Motor neuron (in vitro differentiated cells): Measurements from ENCODE around the gene SIX5. TPM values are rescaled to one million over a fixed set of nuclear protein-coding genes. Genes with fewer than 3 reads are reported as not detected.
"Not testable (repeated sequence)": the region's sequence is repeated elsewhere in the genome, so short reads cannot be mapped to it uniquely, and the experiment has no call there.

ENCODE experiments used
- ATAC-seq, 8 experiments: fragments of 200-7000 bp; cut with Tn5 transposase; replicated peaks in 6 of 8; 2 replicates each; pipeline ENCODE4 v1.8.0; 2021; ENCODE audit warnings: mild to moderate bottlenecking in 8 of 8, moderate library complexity in 8 of 8
- H3K27ac ChIP-seq, 2 donors: fragments of 250-450 bp; sonication (Bioruptor Pico); 2 replicates each; pipeline ENCODE4 v1.9.0; 2021; ENCODE audit warnings: antibody characterized with exemption in 2 of 2, mild to moderate bottlenecking in 2 of 2, moderate library complexity in 1 of 2
- H3K4me1 ChIP-seq, 2 donors: fragments of 250-450 bp; sonication (Bioruptor Pico); replicated peaks in 1 of 2; 2 replicates each; pipeline ENCODE4 v1.6.1; 2021; ENCODE audit warnings: antibody characterized with exemption in 2 of 2, mild to moderate bottlenecking in 2 of 2, moderate library complexity in 1 of 2
- H3K4me3 ChIP-seq, 5 donors: fragments of 250-450 bp; sonication (Bioruptor Pico); 2 replicates each; pipeline ENCODE4 v1.9.0; 2021; ENCODE audit warnings: antibody characterized with exemption in 5 of 5, mild to moderate bottlenecking in 5 of 5, moderate library complexity in 4 of 5
- WGBS, 10 experiments: fragments of 450-650 bp; shearing (Covaris generic); methylation state at CpG; one replicate each; pipeline ENCODE4 v1.0.0; 2022; 5-methylcytosine and 5-hydroxymethylcytosine counted together
- in situ Hi-C, 9 experiments: fragments of 400-800 bp; cut with MboI; loops; one replicate each; pipeline ENCODE4 v1.15.0; 2021; ENCODE audit warnings: low sequenced_read_pairs in 9 of 9, low pct_unique_long_range_greater_than_20kb in 2 of 9; ENCODE audit not compliant: unreplicated experiment in 9 of 9
- total RNA-seq, 8 experiments: library from RNA; unstranded; fragments of 300-600 nt; gene quantifications; 2 replicates each; pipeline versions ENCODE4 v1.2.3 to v1.2.4, GENCODE V29; 2022

SIX5 gene
- total RNA-seq, 8 experiments from 2014 or later, result 2.5 to 12.9 (median 5.5) TPM

DNA sequence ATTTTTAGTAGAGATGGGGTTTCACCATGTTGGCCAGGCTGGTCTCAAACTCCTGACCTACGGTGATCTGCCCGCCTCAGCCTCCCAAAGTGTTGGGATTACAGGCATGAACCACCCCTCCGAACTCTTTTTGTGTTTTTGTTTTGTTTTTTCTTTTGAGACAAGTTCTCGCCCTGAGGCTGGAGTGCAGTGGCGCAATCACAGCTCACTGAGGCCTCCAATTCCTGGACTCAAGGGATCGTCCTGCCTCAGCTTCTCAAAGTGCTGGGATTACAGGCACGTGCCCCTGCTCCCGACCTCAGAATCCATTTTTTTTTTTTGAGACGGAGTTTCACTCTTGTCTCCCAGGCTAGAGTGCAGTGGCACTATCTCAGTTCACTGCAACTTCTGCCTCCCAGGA is 11.4 kb downstream of the SIX5 start:
- WGBS, 10 experiments, result 26 to 93% (median 81%) methylated on average over 2 to 9 of the region's 9 CpGs; no CpG with 5 or more reads in 3 of the 10 experiments
- Histone ChIP-seq H3K27ac (no peak overlapping the region), H3K4me3 (no peak overlapping the region), H3K4me1 (no peaks in the 10 kb centered on the region)
- ATAC-seq, result no peak
- in situ Hi-C loops, result no loop called here

DNA sequence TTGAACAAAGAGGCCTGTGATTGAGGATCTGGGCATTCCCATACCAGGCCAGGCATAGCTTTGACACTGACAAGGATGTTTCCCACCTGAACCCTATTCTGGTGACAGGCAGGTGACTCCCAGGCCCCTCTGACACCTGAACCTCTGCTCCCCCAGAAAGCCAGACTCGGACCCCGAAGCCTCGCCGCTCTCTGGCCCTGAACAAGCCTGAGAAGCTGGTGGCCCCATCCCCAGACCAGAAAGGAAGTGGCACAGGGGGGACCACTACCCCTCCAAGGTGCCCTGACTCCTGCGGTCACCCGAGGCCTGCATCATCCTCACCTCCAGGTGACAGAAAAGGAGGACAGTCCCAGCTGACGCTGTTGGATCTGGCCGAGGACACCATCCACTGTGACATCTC is 14.7 kb downstream of the SIX5 start:
- ATAC-seq, result no peak
- Histone ChIP-seq H3K4me3 (no peak overlapping the region), H3K27ac (no peak overlapping the region), H3K4me1 (no peaks in the 10 kb centered on the region)
- WGBS, 10 experiments, result 80 to 100% (median 100%) methylated on average over 1 to 2 of the region's 8 CpGs; no CpG with 5 or more reads in 7 of the 10 experiments
- in situ Hi-C loops, result no loop called here

DNA sequence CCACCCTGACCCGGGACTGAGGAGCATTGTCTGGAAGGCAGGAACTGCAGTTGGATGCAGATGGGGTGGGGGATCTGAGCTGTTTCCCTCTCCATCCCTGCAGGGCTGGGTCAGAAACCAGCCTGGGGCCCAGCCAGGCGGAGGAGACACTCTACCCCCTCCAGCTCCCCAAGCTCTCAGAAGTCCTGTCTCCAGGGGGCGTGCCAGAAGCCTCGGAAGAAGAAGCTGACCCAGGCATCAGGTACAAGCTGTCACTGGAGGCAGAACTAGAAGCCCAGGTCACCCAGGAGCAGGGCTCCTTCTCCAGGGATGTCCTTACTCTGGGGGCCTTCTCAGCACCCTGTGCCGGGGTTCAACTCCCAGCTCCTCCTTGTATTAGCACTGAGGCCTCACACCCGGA is 15.5 kb downstream of the SIX5 start:
- peak in 5 of 8 experiments; percentile 14 to 44 (median 27) for ATAC-seq
- Histone ChIP-seq H3K4me1 (no peaks in the 10 kb centered on the region), H3K4me3 (no peak overlapping the region), H3K27ac (no peak overlapping the region)
- 18 to 40% (median 20%) methylated on average over 1 to 3 of the region's 6 CpGs; no CpG with 5 or more reads in 6 of the 10 experiments for WGBS, 10 experiments
- in situ Hi-C loops, result no loop called here

DNA sequence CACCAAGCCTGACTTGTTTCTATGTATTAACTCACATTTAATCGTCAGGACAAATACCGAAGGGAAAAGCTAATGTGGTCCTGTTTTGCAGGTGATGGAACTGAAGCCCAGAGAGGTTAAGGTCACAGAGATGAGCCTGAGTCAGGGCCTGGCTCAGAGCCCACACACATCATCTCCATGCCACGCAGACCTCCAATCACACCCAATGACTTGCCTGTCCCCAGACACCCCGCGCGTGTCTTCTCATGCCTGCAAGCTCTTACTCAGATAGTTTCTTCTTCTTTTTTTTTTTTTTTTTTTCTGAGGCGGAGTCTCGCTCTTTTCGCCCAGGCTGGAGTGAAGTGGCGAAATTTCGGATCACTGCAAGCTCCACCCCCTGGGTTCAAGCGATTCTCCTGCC is 16.4 kb downstream of the SIX5 start:
- H3K27ac ChIP-seq, result no peak overlapping the region
- no peak overlapping the region for H3K4me3 ChIP-seq
- WGBS, 10 experiments, result 80 to 100% (median 98%) methylated on average over 1 to 8 of the region's 12 CpGs; no CpG with 5 or more reads in 1 of the 10 experiments
- in situ Hi-C loops, result no loop called here
- ATAC-seq, result no peak
- H3K4me1 ChIP-seq, result no peaks in the 10 kb centered on the region

DNA sequence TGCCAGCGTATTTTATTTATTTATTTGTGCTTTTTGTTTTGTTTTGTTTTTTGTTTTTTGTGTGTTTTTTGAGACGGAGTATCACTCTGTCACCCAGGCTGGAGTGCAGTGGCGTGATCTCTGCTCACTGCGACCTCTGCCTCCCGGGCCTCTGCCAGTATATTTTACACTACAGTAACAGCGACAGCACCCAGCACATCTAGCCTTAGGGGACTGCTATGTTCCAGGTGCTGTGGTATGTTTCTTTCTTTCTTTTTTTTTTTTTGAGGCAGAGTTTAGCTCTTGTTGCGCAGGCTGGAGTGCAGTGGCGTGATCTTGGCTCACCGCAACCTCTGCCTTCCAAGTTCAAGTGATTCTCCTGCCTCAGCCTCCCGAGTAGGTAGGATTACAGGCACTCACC is 17.6 kb downstream of the SIX5 start:
- ATAC-seq, H3K4me3 ChIP-seq, H3K4me1 ChIP-seq, in situ Hi-C loops, H3K27ac ChIP-seq: not testable (repeated sequence)
- 67 to 100% (median 89%) methylated on average over 2 to 10 of the region's 10 CpGs for WGBS, 10 experiments

DNA sequence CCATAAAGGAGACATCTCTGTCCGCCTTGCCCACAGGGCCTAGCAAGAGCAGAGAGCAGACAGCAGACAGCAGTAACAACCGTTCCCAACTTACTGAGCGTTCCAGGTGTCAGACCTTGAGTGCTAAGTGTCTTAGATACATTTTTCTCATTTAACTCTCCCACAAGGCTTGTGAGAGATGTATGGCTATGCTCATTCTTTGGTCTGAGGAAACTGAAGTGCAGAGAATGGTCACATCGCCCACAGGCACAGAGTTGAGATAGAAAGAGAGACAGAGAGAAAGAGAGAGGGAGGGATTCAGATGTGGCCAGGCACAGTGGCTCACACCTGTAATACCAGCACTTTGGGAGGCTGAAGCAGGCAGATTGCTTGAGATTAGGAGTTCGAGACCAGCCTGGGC is 21.5 kb downstream of the SIX5 start:
- H3K4me1 ChIP-seq, result no peaks in the 10 kb centered on the region
- WGBS, 10 experiments, result 60 to 100% (median 80%) methylated on average over 1 to 2 of the region's 5 CpGs; no CpG with 5 or more reads in 4 of the 10 experiments
- no peak overlapping the region for H3K27ac ChIP-seq
- no peak overlapping the region for H3K4me3 ChIP-seq
- in situ Hi-C loops, result no loop called here
- no peak for ATAC-seq

DNA sequence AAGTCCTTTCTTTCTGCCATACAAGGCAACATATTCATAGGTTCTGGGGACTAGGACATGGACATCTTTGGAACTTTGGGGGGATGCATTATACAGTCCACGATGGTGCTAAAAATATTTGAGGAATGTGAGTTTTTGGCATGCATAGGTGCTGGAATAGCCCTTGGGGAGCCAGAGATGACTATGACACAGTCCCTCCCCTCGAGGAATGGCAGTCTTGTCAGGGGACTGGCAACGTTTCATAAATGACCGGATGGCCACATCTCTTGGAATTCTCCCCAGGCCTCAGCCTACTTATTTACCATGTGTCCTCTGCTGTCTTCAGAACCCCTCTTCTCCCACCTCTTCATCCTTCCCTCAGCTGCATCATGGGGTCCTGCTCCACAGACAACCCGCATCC is 22.2 kb downstream of the SIX5 start:
- in situ Hi-C loops, result no loop called here
- Histone ChIP-seq H3K4me1 (no peaks in the 10 kb centered on the region), H3K27ac (no peak overlapping the region), H3K4me3 (no peak overlapping the region)
- no peak for ATAC-seq
- WGBS, 10 experiments, result 0 to 100% (median 95%) methylated on average over 1 to 4 of the region's 5 CpGs; no CpG with 5 or more reads in 4 of the 10 experiments

DNA sequence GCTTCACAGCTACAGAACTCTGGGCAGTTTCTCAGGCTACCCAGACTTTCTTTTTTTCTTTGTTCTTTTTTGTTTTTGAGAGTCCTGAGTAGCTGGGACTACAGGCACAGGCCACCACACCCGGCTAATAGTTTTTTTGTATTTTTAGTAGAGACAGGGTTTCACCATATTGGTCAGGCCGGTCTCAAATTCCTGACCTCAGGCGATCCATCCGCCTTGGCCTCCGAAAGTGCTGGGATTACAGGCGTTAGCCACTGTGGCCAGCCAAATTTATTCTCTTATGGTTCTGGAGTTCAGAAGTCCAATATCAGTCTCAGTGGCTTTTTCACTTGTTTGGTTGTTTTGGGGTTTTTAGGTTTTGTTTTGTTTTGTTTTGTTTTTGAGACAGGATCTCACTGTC is 23.4 kb downstream of the SIX5 start:
- WGBS, 10 experiments, result 40 to 100% (median 84%) methylated on average over 1 to 4 of the region's 6 CpGs; no CpG with 5 or more reads in 3 of the 10 experiments
- Histone ChIP-seq H3K4me3 (no peak overlapping the region), H3K4me1 (no peaks in the 10 kb centered on the region), H3K27ac (no peak overlapping the region)
- in situ Hi-C loops, result no loop called here
- ATAC-seq, result no peak

DNA sequence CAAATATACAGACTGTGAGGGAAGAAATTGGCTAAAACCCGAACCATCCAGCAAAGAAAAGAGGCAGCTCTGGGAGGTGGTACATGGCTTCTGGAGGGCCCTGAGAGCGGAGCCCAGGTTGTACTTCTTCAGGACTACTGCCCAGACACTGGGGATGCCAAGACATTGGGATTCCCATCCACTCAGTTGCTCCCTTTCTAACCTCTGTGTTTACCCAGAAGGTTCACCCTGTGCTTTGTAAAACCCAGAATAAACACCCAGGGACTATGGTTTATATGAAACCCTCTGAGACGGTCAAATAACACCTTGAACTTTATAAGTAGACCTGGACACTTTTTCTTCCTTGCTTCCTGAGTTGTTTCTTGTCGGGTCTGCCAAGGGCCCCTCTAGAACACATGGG is 26.1 kb downstream of the SIX5 start:
- Histone ChIP-seq H3K27ac (no peak overlapping the region), H3K4me3 (no peak overlapping the region), H3K4me1 (no peaks in the 10 kb centered on the region)
- 17 to 100% (median 67%) methylated on average over 1 to 4 of the region's 4 CpGs; no CpG with 5 or more reads in 1 of the 10 experiments for WGBS, 10 experiments
- ATAC-seq, result peak in 1 of 8 experiments; percentile 72
- in situ Hi-C loops, result no loop called here

DNA sequence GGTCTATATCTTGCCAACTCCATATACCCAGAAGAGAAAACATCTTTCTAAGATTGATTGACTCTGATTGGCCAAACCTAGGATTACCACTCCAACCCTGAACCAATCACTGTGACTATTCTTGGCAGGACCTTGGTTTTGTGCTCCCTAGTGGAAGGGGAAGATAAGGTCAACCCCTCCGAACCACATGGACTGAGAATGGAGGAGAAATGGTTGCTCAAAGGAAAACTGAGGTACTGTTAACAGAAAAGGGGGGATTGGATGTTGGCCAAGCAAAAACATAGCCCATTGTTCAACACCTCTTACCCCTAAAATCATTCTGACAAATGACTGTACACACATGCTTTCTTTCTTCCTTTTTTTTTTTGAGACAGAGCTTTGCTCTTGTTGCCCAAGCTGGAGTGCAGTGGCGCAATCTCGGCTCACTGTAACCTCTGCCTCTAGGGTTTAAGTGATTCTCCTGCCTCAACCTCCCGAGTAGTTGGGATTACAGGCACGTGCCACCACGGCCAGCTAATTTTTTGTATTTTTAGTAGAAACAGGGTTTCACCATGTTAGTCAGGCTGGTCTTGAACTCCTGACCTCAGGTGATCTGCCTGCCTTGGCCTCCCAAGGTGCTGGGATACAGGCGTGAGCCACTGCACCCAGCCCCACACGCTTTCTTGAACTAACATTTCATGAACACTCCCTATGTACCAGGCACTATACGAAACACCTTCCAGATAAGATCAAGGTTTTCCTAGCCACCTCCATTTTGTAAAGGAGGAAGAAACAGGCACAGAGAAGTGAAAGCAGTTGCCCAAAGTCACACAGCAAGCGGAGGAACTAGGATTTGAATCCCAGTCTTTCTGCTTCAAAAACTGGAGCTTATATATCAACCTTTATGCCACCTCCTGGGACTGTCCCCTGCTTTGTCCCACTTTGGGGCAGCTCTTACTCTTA is 29.3 kb downstream of the SIX5 start:
- Histone ChIP-seq H3K4me1 (no peaks in the 10 kb centered on the region), H3K4me3 (no peak overlapping the region), H3K27ac (no peak overlapping the region)
- 20 to 100% (median 77%) methylated on average over 1 to 9 of the region's 10 CpGs for WGBS, 10 experiments
- in situ Hi-C loops, result no loop called here
- ATAC-seq, result peak in 1 of 8 experiments; percentile 32

DNA sequence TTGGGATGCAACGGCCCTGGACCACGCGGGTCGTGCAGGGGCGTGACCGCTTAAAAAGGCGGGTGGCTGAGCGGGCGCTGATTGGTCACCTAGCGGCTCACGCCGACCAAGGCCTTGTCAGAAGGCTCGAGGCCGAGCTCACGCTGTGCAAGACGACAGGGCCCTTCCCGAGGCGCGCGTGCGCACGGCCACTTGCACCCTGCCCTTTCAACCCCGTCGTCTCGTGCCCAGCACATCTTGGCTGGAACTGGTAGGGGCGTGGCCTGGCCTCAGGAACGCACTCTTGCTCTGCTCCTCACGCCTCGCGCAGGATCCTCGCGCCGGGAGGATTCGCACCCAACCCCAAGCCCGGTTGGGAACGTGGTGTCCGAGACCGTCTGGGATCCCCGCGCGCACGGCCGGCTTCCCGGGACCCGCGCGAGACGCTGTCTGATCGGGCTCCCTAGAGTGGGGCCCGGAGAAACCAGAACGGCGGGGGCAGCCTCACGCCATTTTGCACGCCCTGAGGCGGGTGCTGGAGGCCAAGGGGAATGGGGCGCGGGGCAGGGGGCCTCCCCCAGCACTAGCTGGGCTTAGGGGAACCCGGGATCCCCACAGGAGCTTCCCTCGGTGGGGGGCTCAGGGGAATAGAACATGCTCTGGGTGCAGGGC is 35.8 kb downstream of the SIX5 start, which contains the start of gene MEIOSIN:
MEIOSIN (plus strand) TSS at position 280 of the 651 bp plus-strand sequence. CDS start 1,938 bp downstream, outside the sequence.
- no peak within 1 kb of the TSS for H3K4me3 ChIP-seq
- H3K27ac ChIP-seq, result no peak within 1 kb of the TSS
- in situ Hi-C loops, result no loop called here
- peaks cover 0 to 6% of the 10 kb centered on the region in 2 donors for H3K4me1 ChIP-seq
- ATAC-seq, result no peak
- 85 to 88% methylated on average over 8 to 12 of the region's 59 CpGs; no CpG with 5 or more reads in 8 of the 10 experiments for WGBS, 10 experiments

DNA sequence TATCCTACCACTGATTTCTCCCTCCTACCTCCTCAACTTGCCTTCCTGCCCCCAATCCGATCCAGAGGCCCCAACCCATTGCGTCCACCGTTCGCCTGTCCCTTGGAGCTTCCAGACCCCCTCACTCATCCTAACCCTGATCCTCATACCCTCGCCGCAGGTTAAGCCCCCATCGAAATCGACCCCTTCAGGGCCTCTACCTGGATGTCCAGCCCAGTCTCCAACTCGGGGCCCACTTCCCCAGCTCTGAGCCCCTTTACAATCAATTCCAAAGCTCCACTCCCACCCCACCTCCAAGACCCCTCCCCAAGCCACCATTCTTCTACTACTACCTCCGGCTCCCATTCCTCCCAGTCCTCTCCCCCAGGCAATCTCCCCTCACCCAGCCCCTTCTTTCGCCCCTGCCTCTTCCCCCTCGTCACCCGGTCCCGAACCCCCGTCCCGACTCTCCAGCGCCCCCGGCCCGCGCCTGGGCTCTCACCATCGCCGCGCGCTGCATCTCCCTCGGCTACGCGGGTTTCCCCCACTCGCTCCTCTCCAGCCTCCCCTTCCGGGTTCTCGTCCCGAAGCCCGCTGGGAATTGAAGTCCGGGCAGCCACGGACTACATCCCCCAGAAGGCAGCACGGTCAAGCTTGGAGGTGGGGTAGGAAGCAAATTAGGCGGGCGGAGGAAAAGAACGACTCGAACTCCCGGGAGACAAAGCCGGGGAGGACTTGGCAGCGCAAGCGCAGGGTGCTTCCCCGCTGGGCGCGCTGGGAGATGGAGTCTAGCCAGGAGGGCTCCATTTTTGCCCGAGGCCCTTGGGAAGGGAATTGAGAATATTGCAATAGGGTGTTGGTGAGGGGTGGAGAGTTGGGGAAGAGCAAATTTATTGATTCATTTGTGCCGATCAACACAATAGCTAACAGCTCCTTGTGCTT is 38.4 kb downstream of the SIX5 start, which contains the start of gene FBXO46:
FBXO46 (minus strand) TSS at position 529 of the 921 bp plus-strand sequence. CDS start 17,401 bp downstream, outside the sequence.
- Histone ChIP-seq H3K4me1 (peaks cover 0 to 6% of the 10 kb centered on the region in 2 donors), H3K27ac (peak within 1 kb of the TSS; percentile 31 to 53), H3K4me3 (peak within 1 kb of the TSS; percentile 58 to 78 (median 60))
- in situ Hi-C loops, result no loop called here
- 0 to 20% (median 0%) methylated on average over 1 to 17 of the region's 48 CpGs; no CpG with 5 or more reads in 4 of the 10 experiments for WGBS, 10 experiments
- ATAC-seq, result peak; percentile 97 to 99 (median 98)
